Stimulated activated CD8-positive, alpha-beta memory T cell treated with anti-CD3 and anti-CD28 coated beads, Interleukin-4, amount 100 ng/mL, for 4 hours (primary cell): ENCODE data around the gene SPRED2.
A peak's percentile ranks its signal among the peaks of the same experiment; 100 is the strongest.

ENCODE experiments used
- DNase-seq, 2 donors: peaks; one replicate each; pipeline ENCODE4 v3.0.0-alpha.2; 2020; ENCODE audit warnings: low read depth in 2 of 2, low spot score in 1 of 2

SPRED2 gene

GRCh38 chr2:65316072-65316471 is 116.3 kb downstream of the SPRED2 start:
- no peak for DNase-seq

GRCh38 chr2:65314801-65315441 is 117.5 kb downstream of the SPRED2 start:
- no peak for DNase-seq

GRCh38 chr2:65313954-65314256 is 118.5 kb downstream of the SPRED2 start:
- DNase-seq: no peak

DNA sequence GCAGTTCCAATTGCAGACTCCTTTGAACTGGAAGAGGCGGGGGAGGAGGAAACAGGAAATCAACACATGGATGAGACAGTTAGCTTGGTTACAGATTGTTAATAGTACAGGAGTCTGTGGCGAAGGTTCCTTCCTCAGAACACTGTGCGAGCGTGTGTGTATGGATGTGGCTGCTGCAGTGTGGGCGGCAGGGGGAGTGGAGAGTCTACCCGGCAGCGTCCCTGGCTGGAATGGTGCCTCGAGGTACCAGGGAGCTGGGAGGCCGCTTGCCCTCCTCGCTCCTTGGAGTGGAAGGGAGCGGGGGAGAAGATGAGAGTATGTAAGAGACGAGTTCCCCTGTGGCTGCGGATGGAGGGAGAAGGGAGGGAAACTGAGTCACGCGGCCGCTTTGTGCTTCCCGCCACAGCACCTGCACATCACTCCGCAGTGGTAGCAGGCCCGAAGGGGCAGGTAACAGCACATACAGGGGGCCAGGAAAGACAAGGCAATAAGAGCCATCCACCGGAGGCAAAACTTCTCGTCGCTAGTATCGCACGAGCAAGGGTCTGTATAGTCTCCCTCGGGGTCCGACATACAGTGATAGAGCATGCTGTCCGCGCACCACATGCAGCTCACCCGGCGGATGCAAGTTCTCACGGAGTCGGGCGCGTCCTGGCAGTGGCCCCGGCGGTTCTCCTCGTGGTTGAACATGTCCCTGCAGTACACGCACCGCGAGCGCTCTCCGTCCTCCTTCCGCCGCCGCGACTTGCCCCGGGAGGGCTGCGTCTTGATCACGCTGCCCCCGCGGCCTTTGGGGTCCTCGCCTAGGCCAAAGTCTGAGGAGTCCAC is 119.1 kb downstream of the SPRED2 start:
- DNase-seq: no peak

- no peak for DNase-seq
These were observed 120.8 kb downstream of the SPRED2 start for GRCh38 chr2:65311596-65311995.

- no peak for DNase-seq
These were observed 121.3 kb downstream of the SPRED2 start for GRCh38 chr2:65311049-65311448.

- no peak for DNase-seq
These were observed 122.7 kb downstream of the SPRED2 start for GRCh38 chr2:65309699-65310098.

- DNase-seq: no peak
These were observed 126.5 kb downstream of the SPRED2 start for GRCh38 chr2:65305934-65306333.

- DNase-seq: peak; percentile 20 to 56
These were observed 131.4 kb downstream of the SPRED2 start for GRCh38 chr2:65300761-65301711.

DNA sequence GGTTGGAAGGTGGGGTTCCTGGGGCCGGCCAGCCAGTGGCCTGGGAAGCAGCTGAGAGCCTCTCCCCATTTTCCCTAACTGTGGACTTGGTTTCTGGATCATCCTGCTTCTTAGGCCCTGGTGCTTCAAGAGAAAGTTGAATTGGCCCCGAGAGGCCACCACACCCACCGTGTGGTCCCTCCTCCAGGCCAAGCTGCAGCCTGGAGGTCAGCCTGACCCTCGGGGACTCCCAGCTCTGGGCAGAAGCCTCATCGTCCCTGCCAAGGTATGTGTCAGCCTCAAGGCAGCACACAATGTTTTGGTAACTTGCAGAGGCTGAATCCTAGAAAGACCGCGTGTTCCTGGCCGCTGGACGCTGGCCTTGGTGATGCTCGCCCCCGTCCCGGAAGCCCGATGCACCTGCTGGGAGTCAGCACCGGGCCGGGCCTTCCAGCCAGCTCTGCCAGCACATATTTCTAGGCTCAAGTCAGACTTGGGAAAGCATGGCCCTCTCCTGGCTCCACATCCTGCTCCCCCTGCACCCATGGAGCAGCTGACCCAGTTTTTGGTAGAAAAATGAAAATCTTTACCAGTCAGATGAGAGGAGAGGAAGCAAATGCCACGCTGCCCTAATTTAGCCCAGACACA is 132.2 kb downstream of the SPRED2 start:
- no peak for DNase-seq

- DNase-seq: peak in 1 of 2 donors; percentile 12
These were observed 133.2 kb downstream of the SPRED2 start for GRCh38 chr2:65299246-65299645.

DNA sequence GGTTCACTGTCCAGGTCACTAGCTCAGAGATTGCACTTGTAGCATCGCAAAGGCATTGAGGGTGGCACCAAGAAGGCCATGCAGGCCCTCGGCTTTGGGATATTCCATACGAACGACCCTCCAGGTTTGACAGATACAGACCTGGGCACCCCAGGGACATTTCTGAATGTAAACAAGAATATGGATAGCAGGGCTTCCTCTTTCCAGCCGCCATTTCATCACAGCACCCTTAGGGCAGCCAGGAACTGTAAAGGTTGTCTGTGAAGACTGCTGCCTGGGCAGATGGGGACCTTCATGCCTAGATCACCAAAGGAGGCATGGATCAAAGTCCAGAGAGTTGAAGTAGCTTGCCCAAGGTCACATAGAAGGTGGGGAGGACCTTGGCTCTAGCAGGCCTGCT is 134.3 kb downstream of the SPRED2 start:
- DNase-seq: no peak

DNA sequence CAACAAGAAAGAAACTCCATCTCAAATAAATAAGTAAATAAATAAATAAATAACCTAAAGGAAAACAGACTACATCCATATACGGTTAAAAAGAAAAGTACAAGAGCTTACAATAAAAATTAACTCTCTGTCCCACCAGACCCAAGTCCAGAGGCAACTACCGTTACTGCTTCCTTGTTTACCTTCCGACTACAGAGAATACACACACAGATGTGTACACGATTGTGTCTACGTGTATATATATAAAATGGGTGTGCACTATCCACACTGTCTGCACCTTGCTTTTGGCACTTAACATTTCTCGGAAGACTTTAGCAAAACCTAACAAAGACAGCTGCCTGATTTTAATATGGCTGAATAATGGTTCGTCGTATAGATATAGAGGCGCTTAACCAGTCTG is 134.9 kb downstream of the SPRED2 start:
- no peak for DNase-seq

DNA sequence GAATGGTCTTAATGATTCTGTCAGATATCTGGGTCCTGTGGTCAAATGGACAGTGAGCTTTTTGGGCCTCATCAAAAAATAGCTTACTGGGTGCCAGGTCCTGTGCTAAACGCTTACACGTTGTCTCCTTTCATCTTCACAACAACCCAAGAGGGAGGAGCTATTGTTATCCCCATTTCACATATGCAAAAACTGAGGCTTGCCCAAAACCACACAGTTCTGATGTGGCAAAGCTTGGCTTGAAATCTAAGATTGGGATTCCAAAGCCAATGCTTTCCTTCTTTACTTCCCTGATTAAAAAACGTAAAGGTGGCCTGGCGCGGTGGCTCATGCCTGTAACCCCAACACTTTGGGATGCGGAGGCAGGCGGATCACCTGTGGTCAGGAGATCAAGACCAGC is 135.4 kb downstream of the SPRED2 start:
- no peak for DNase-seq

DNA sequence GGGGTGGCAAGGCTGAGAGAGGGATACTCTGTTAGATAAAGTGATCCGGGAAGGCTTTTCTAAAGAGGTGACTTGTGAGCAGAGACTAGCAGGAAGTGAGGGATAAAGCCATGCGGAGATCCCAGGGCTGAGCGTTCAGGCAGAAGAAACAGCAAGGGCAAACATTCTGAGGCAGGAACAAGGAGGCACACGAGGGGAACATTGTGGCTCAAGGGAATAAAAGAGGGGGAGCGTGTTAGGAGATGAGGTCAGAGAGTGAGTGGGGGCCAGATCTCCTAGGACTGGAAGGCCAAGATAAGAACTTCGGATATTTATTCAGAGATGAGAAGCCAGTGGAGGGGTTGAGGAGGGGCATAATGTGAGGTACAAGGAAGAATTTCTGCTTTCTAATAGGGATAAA is 137.7 kb downstream of the SPRED2 start:
- DNase-seq: no peak

DNA sequence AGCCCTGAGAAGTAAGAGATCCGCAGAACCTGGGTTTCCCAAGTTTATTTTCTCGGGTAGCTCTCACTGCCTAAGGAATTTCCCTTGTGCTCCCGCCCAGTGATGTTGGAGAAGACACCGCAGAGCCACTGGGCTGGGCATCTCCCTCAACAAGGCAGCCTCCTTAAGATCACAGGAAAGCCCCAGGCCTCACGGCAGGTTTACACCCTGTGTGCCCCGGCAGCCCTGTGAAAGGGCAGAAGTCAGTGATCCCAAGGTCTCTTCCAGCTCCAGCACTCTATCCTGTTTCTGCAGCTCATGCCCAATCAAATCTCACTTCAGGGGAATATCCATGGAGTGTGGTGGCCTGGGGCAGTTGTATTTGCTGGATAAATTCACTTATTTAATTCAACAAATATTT is 138.3 kb downstream of the SPRED2 start:
- DNase-seq: no peak

- DNase-seq: no peak
These were observed 139.0 kb downstream of the SPRED2 start for GRCh38 chr2:65293376-65293775.

DNA sequence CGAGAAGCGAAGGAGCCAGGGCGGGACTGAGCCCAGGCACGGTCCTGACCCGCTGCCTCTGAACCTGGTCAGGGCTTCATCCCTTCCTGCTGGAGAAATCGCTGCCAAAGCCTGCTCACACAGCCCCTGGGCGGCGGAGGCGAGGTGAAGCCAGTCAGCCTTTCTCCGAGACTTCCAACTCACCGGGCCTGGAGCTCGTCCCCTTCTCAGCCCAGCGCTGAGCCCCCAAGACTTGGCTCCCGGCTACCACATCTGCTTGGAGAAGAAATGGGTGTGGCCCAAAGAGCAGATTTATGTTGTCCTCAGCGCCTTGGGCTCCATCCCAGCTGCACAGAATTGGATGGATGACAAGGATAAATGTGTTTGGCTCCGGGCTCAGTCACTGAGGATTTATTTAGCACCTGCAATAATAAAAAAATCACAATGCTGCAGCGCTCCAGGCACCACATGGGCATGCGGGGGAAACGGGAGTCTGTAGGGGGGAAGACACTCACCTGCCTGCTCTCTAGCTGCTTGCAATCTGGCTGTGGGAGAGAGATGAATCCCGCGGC is 139.9 kb downstream of the SPRED2 start:
- DNase-seq: no peak

DNA sequence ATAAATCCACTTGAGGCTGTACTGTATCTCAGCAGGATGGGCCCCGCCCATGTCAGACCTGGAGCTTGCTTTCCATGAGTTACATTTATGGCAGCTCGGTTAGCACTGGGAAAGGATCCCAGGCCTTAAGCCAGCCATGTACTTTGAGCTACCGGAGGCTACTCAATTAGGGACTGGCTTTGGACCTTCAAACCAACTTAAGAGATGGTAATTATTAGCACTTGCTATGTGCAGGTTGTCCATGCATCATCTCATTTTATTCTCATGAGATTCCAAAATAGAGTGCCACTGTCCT is 140.3 kb downstream of the SPRED2 start:
- DNase-seq: no peak

DNA sequence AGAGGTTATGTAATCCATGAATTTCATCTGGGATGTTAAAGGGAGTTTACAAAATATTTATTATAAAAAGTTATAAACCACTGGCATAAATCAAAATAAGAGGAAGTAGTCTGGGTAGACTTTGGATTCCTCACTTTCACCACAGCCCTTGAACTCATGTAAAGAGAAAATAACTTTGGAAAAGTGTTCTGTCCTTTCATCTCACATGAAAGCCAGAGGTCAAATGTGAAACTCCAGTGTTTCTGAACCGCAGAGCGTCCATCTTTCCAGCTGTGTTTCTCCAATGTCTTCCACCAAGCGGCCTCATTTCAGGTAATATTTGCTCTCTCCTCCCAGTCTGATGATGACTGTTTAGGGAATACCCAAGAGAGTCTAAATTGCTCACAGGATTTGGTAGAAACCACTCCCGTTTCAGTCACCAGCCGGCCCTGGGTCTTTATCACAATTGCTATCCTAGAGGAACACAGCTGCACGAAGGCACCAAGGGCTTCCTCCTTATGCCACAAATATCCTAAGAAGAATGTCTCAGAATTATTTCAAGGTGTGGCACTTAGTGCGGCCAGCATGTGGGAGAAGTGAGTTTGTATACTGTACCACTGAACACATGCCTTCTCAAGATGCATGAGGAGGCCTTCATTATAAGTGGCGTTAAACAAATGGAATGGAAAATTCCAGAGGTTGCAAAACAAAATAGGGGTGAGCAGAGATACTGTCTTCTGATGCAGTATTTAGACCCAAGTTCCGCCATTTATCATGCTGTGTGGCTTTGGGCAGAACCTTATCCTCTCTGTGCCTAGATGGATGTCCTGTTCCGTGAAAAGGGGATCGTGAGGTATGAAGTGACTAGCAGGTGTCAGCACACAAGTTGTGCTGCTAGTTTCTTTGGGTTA is 140.9 kb downstream of the SPRED2 start:
- no peak for DNase-seq
